HG03354 (cell line): ENCODE measurements around the gene SORCS1.

ENCODE experiments used
- ATAC-seq: cut with Tn5 transposase; IDR thresholded peaks from one replicate; pipeline ENCODE4 v1.9.1; 2021; ENCODE audit warnings: mild to moderate bottlenecking; ENCODE audit not compliant: unreplicated experiment, poor library complexity, severe bottlenecking

SORCS1 gene

GRCh38 chr10:106780632-106781031 is 383.9 kb downstream of the SORCS1 start:
- ATAC-seq, result no peak

DNA sequence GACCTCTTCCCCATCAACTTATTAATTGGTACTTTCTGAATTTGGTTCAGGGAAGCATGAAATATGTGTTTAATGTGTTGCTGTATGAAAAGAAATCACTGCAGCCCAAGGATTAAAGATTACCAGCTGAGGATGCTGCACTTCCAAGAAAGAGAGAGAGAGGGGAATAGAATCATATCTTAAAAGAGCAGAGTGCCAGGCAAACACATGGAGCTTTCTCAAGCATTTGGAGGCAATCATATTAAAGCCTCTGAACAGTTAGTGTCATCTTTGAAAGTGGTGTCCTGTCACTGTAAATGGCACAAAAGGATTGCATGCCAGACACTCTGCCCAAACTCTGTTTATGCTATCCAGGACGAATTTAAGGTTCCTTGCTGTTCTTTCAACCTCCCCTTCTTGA is 386.7 kb downstream of the SORCS1 start:
- no peak for ATAC-seq

GRCh38 chr10:106775127-106775526 is 389.4 kb downstream of the SORCS1 start:
- ATAC-seq, result no peak

GRCh38 chr10:106772957-106773356 is 391.5 kb downstream of the SORCS1 start:
- no peak for ATAC-seq

DNA sequence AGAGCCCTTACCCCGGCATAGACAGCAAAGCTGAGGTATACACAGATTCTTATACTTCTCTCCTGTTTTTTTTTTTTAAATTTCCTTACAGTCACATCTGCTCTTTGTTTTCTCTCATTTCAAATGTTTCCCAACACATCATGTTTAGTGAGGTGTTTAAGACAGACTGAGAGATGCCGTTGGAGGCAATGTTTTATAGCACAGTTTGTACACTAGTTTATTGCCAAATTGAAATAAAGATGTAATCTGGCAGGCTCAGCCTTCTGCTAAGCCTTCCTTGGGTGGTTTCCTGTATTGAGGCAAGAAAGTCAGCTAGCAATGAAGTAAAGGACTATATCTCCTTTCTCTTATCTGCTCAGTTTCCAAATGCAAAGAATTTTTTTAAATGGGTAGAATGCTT is 393.4 kb downstream of the SORCS1 start:
- ATAC-seq, result no peak

GRCh38 chr10:106768204-106768603 is 396.3 kb downstream of the SORCS1 start:
- no peak for ATAC-seq

DNA sequence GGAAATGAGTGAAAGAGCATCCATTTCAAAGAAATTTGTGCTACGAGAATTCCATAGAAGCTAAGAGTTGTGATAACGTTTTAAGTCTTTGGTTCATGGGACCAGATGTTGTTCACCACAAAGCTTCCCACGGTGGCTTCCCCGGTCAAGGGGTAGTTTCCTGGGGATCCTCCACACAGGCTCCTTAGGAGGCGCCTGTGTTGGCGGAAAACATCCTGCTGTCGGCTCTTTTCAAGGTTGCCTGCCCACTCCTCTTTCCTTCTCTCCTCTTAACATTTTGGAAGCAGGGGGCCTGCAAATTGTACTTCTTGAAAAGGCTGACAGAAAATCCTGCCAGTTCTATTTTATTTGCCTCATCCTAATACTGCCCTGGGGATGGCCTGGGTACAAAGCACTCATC is 398.6 kb downstream of the SORCS1 start:
- no peak for ATAC-seq

DNA sequence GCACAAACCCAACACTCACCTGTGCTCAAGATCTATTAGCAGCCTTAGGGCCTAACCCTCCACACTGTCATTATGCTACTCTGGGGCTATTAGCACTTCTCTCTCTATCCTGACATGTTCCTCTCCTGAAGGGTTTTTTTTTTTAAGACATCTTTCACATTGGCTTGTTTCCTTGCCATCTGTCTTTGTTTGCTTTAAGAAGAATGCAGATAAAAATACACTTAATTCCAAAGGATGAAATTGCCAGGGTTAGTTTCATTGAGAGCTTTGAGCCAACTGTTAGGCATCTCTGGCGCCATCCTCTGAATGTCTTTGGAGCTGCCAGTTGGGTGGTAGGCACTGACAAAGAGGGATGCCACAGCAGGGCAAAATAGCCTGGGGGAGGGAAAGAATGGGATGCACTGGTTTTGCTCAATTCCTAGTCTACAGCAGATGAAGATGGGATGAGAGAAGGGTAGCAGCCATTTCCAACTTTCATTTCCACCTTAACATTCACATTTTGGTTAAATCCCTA is 399.2 kb downstream of the SORCS1 start:
- no peak for ATAC-seq

DNA sequence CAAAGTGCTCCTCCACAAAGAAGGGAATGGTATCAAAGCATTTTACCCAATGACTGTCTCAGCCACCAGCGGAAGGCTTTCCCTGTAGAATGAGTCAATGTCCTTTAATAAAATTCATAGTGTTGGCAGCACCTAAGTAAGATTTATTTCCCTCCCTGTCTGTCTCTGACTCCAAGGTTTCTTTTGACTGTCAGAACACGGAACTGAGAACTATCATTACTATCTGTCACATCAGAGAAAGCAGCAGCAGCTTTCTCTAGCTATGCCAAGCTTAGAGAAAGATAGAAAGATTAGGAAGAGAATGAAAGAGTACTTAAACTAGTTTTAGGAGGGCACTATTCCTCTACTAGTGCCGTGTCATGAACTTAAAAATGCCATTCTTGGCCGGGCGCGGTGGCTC is 400.1 kb downstream of the SORCS1 start:
- ATAC-seq, result no peak

- ATAC-seq, result no peak
Observed at GRCh38 chr10:106761906-106762305, 402.6 kb downstream of the SORCS1 start.

GRCh38 chr10:106757521-106757920 is 407.0 kb downstream of the SORCS1 start:
- ATAC-seq, result no peak

GRCh38 chr10:106751091-106751490 is 413.4 kb downstream of the SORCS1 start:
- ATAC-seq, result no peak

DNA sequence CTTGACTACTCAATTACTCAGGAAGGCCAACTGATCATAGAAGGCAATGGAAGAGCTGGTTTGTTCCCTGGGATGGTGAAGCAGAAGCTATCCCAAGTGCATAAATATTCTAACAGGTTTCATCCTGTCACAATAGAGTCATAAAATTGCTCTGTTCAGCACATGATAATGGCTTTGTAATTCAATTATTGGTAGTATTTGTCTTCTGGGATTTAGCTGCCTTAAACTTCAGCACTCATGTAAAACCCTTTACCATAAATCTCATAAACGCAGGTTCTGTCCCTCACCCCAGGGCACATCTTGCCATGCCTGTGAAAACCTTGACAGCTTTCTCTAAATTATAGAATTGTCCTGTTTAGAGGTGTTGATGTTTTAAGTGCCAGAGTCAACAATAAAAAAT is 417.6 kb downstream of the SORCS1 start:
- no peak for ATAC-seq

GRCh38 chr10:106741006-106741530 is 423.4 kb downstream of the SORCS1 start:
- no peak for ATAC-seq

GRCh38 chr10:106740071-106740470 is 424.4 kb downstream of the SORCS1 start:
- ATAC-seq, result no peak

GRCh38 chr10:106734220-106734619 is 430.3 kb downstream of the SORCS1 start:
- ATAC-seq, result no peak

GRCh38 chr10:106728232-106728631 is 436.3 kb downstream of the SORCS1 start:
- no peak for ATAC-seq

GRCh38 chr10:106727170-106727569 is 437.3 kb downstream of the SORCS1 start:
- ATAC-seq, result no peak

- ATAC-seq, result peak; percentile 59
Observed at GRCh38 chr10:106722524-106722923, 442.0 kb downstream of the SORCS1 start.

GRCh38 chr10:106720683-106721082 is 443.8 kb downstream of the SORCS1 start:
- no peak for ATAC-seq

- no peak for ATAC-seq
Observed at GRCh38 chr10:106716381-106716780, 448.1 kb downstream of the SORCS1 start.
